NCI-H2029 treated with DMSO at 0.1 percent for 48 hours (cell line): ENCODE results near the gene EFCAB11.
"Not testable (repeated sequence)": the region's sequence is repeated elsewhere in the genome, so short reads cannot be mapped to it uniquely, and the experiment has no call there.

Source experiments
- DNase-seq: peaks from one replicate; lab custom pipeline; 2025; lab: John Stamatoyannopoulos, UW

Gene EFCAB11

GRCh38 chr14:89911010-89911919 lies 43.3 kb downstream of the EFCAB11 start:
- DNase-seq = no peak

- no peak for DNase-seq
Observed at GRCh38 chr14:89910691-89911009, 43.9 kb downstream of the EFCAB11 start.

GRCh38 chr14:89909586-89909985 lies 44.9 kb downstream of the EFCAB11 start:
- DNase-seq = no peak

GRCh38 chr14:89908712-89909450 lies 45.6 kb downstream of the EFCAB11 start:
- no peak for DNase-seq

GRCh38 chr14:89907655-89908054 lies 46.9 kb downstream of the EFCAB11 start:
- DNase-seq = no peak

GRCh38 chr14:89906000-89906399 lies 48.5 kb downstream of the EFCAB11 start:
- DNase-seq = no peak

- DNase-seq = no peak
Observed at GRCh38 chr14:89903340-89903952, 51.1 kb downstream of the EFCAB11 start.

- peak; percentile 12 for DNase-seq
Observed at GRCh38 chr14:89902881-89903280, 51.6 kb downstream of the EFCAB11 start.

GRCh38 chr14:89900802-89901201 lies 53.7 kb downstream of the EFCAB11 start:
- no peak for DNase-seq

- DNase-seq = no peak
Observed at GRCh38 chr14:89899917-89900663, 54.4 kb downstream of the EFCAB11 start.

- no peak for DNase-seq
Observed at GRCh38 chr14:89899291-89899690, 55.2 kb downstream of the EFCAB11 start.

- not testable (repeated sequence) for DNase-seq
Observed at GRCh38 chr14:89893388-89893787, 61.1 kb downstream of the EFCAB11 start.

GRCh38 chr14:89892953-89893352 lies 61.6 kb downstream of the EFCAB11 start:
- no peak for DNase-seq

- not testable (repeated sequence) for DNase-seq
Observed at GRCh38 chr14:89891721-89892120, 62.8 kb downstream of the EFCAB11 start.

GRCh38 chr14:89891055-89891454 lies 63.5 kb downstream of the EFCAB11 start:
- DNase-seq = no peak

- DNase-seq = no peak
Observed at GRCh38 chr14:89890589-89890988, 63.9 kb downstream of the EFCAB11 start.

- DNase-seq = no peak
Observed at GRCh38 chr14:89889626-89890025, 64.9 kb downstream of the EFCAB11 start.

GRCh38 chr14:89884761-89885160 lies 69.8 kb downstream of the EFCAB11 start:
- DNase-seq = no peak

GRCh38 chr14:89881839-89882238 lies 72.7 kb downstream of the EFCAB11 start:
- DNase-seq = no peak

- not testable (repeated sequence) for DNase-seq
Observed at GRCh38 chr14:89874091-89874490, 80.4 kb downstream of the EFCAB11 start.

GRCh38 chr14:89870316-89870715 lies 84.2 kb downstream of the EFCAB11 start:
- DNase-seq = no peak

- no peak for DNase-seq
Observed at GRCh38 chr14:89869606-89870005, 84.9 kb downstream of the EFCAB11 start.
